Stimulated activated CD4-positive, alpha-beta T cell treated with anti-CD3 and anti-CD28 coated beads, Interleukin-15, amount 100 ng/mL, for 24 hours (primary cell): Measurements from ENCODE around the gene CACHD1.

Experiments used
- DNase-seq: peaks from one replicate; pipeline ENCODE4 v3.0.0-alpha.2; 2020

CACHD1 gene

GRCh38 chr1:64555947-64556346, 86.0 kb downstream of the CACHD1 start:
- DNase-seq: no peak

- no peak for DNase-seq
These were observed 92.1 kb downstream of the CACHD1 start for GRCh38 chr1:64561993-64562392.

GRCh38 chr1:64563958-64564565, 94.1 kb downstream of the CACHD1 start:
- DNase-seq: no peak

- DNase-seq: no peak
These were observed 95.0 kb downstream of the CACHD1 start for GRCh38 chr1:64564891-64565290.

GRCh38 chr1:64567426-64568170, 97.7 kb downstream of the CACHD1 start:
- DNase-seq: no peak

GRCh38 chr1:64568171-64568450, 98.2 kb downstream of the CACHD1 start:
- no peak for DNase-seq

GRCh38 chr1:64569411-64569810, 99.5 kb downstream of the CACHD1 start:
- DNase-seq: no peak

- no peak for DNase-seq
These were observed 100.4 kb downstream of the CACHD1 start for GRCh38 chr1:64570267-64570855.

- DNase-seq: no peak
These were observed 102.4 kb downstream of the CACHD1 start for GRCh38 chr1:64572222-64572900.

- no peak for DNase-seq
These were observed 104.4 kb downstream of the CACHD1 start for GRCh38 chr1:64574301-64574700.

- DNase-seq: no peak
These were observed 106.2 kb downstream of the CACHD1 start for GRCh38 chr1:64575881-64576676.

GRCh38 chr1:64578270-64578973, 108.5 kb downstream of the CACHD1 start:
- no peak for DNase-seq

GRCh38 chr1:64579767-64580166, 109.8 kb downstream of the CACHD1 start:
- DNase-seq: no peak

GRCh38 chr1:64581135-64581842, 111.4 kb downstream of the CACHD1 start:
- DNase-seq: no peak

GRCh38 chr1:64581843-64582185, 111.9 kb downstream of the CACHD1 start:
- DNase-seq: no peak

GRCh38 chr1:64584479-64584878, 114.5 kb downstream of the CACHD1 start:
- no peak for DNase-seq

GRCh38 chr1:64588876-64589275, 118.9 kb downstream of the CACHD1 start:
- no peak for DNase-seq

GRCh38 chr1:64590316-64590715, 120.4 kb downstream of the CACHD1 start:
- no peak for DNase-seq

GRCh38 chr1:64594446-64594845, 124.5 kb downstream of the CACHD1 start:
- DNase-seq: no peak

GRCh38 chr1:64595871-64596515, 126.1 kb downstream of the CACHD1 start:
- DNase-seq: no peak

GRCh38 chr1:64597113-64597512, 127.2 kb downstream of the CACHD1 start:
- no peak for DNase-seq
